NCI-H510A (cell line): ENCODE measurements around the gene SLC41A1.

ENCODE experiments used
- DNase-seq: peaks from one replicate; lab custom pipeline; 2025; lab: John Stamatoyannopoulos, UW

Gene SLC41A1

DNA sequence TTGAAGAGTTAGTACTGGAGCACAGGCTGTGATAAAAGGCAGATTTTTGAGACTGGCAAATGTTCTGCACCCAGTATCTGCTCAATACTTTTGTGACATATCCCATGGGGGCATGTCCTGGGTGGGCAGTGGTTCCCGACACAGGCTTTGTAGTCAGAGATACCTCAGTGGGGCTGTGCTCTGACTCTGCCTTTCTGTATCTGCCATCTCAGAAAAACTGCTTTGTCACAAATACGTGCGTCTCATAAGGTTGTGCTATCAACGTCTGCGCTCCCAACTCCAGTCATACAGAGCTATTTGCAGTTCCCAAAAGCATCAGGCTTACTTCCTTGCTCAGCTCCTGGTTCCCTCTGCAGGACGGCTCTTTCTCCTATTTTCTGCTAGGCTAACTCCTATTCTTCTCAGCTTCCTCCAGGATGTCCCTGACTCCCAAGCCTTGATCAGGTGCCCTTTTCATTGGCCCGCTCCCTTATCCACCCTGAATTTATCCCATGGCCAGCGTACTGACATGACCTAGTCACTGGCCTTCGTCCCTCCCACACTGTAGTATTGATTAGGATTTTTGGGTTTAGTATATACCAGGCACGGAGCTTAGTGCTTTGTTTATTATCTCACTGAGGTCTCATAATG lies 25.6 kb downstream of the SLC41A1 start:
- DNase-seq = no peak

DNA sequence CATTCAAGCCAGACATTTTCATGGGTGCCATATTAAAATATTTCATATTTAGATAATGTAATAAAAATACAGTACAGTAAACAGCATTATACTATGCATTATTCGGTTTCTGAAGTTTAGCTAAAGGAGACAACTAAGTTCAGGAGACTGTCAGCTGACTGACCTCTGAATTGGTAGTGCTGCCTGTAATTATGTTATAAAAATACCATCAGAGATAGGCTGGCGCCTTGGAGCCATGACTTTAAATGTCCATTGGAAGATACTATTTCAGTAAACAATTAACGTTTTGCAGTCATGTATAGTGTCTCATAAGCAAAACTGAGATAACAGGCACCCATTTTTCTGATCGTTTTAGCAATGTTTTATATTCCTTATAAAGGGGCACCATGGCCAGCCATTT lies 26.4 kb downstream of the SLC41A1 start:
- no peak for DNase-seq

- no peak for DNase-seq
Measured at GRCh38 chr1:205785446-205785845, 27.6 kb downstream of the SLC41A1 start.

- DNase-seq = no peak
Measured at GRCh38 chr1:205783904-205784303, 29.1 kb downstream of the SLC41A1 start.

- DNase-seq = no peak
Measured at GRCh38 chr1:205783433-205783795, 29.6 kb downstream of the SLC41A1 start.

DNA sequence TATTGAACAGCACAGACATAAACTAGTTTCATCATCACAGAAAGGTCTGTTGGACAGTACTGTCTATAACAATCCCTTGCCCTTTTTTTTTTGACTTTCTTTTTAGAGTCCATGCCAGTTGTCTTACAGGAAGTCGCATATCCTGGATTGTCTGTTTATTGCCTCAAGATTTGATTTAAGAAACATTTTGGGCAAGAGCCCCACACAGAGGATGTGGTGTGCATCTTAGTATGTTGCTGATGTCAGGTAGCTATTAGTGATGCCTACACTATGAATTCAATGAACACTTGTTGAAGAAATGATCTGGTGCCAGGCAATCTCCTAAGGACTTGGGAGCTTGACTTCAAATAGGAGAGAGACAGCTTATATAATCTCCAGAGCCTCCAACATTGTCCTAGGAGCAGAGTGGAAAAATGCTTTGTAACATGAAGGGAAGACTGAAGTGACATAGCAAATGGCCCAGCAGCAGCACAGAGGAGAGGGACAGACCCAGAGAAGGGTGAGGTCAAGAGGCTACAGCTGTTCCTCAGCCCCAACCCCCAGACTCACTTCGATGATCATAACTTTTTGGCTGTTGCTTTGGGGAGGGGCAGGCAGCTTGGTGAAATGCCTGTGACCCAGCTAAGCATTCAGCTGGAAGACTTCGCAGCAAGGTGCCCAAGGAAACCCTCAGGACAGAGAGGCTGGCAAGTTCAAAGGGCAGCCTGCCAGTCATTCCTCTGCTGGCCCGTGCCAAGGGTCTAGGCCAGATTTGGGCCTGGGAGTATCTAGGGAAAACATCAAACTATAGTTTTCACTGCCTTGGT lies 30.2 kb downstream of the SLC41A1 start:
- DNase-seq = no peak

- DNase-seq = no peak
Measured at GRCh38 chr1:205780335-205780734, 32.7 kb downstream of the SLC41A1 start.

GRCh38 chr1:205777994-205778393 lies 35.0 kb downstream of the SLC41A1 start:
- DNase-seq = no peak

DNA sequence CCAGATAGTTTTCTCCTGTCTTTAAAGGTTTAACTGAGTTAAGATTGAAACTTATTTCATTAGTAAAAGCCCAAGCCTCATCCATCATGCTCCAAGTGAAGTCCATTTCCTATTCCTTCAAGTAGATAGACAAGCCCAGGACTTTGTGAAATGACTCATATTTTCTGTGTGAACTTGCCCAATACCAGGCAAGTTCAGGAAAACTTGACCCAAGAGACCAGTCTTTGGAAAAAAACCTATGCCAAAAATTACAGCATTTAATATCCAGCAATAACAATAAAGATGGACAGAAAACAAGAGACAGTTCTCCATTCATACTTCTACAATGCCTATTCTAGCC lies 37.3 kb downstream of the SLC41A1 start:
- no peak for DNase-seq

DNA sequence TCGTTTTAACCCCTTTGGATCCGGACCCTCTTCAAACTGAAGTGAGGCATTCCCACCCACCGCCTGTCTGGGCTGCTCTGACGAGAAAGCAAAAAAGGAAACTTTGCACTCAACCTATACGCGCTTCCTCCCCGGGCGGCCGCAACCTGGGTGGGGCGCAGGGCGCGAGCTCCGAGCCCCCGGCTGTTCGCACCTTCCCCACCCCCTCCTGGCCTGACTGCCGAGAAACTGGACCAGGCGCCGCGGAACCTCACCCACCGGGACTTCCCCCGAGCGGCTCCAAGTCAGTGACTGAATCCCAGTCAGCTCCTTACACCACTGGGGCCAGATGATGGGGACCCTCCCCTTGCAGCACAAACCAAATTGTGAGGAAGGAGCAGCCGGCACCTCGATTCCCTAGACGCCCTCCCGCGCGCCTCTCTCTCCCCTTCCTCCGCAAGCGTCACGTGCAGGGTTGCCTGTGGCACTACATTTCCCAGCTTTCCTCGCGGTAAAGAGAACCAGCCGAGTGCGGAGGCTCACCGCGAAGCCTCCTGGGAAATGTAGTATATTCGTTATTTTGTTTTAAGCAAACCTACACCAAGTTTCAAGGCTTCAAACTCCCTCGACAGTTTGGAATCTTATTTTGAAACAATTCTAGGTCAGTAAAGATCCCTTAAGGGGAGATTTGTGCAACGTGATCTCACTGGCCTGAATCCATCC lies 37.8 kb downstream of the SLC41A1 start, which contains the start of gene RAB29:
RAB29 (minus strand) TSS at position 468 of the 702 bp plus-strand sequence. CDS start 526 bp downstream, outside the sequence.
- peak; percentile 27 for DNase-seq

DNA sequence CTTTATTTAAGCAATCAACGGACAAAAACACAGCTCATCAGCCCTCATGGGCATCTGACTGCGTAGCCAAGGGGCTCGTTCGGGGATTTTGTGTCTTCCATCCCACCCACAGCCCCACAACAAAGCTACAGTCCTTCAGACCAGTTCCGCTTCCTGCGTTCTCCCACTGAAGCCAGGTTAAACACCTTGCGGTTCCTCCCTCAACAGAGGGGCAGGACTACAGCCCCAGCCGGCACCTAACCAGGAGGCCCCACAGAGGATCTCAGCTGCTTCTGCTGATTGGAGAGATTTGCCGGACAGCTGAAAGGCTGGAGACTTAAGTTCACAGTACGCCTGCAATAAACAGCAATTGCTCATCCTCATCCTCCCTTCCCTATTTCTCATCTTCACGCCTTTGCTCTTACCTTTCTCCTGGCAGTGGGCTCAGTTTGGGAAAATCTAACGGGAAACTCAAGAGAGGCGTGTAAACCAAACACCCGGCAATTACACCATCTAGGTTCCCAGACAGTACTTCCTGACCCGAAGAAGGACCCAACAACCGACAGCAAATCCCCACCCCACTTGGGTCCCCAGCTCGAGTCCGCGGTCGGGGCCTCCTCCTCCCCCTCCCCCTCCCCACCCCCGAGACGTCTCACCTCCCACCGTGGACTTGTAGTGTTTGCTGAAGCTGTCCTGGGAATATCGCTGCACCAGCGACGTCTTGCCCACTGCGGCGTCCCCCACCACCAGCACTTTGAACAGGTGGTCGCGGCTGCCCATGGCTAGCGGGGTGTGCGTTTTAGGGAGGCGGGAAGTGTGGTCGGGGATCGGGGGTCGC lies 38.6 kb downstream of the SLC41A1 start:
- DNase-seq = peak; percentile 35

DNA sequence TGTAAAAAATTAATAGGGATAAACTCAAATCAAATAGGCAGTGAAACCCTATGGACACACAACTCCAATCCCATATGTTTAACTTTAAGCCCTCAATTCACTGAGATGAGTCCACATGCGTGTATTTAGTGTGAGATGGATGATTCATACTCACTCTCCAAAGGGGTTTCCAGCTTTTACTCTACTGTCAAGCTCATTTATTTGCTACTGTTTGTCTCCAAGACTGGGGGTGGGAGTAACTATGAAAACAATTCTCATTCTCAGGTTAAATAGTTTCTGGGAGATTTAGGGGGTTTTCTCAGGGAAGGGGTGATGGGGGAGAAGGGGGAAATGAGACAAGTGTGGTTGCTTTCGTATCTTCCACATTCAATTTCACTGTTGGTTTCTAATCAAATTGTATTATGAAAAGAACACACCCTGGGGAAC lies 40.4 kb downstream of the SLC41A1 start:
- DNase-seq = no peak

- DNase-seq = no peak
Measured at GRCh38 chr1:205770618-205771017, 42.4 kb downstream of the SLC41A1 start.

DNA sequence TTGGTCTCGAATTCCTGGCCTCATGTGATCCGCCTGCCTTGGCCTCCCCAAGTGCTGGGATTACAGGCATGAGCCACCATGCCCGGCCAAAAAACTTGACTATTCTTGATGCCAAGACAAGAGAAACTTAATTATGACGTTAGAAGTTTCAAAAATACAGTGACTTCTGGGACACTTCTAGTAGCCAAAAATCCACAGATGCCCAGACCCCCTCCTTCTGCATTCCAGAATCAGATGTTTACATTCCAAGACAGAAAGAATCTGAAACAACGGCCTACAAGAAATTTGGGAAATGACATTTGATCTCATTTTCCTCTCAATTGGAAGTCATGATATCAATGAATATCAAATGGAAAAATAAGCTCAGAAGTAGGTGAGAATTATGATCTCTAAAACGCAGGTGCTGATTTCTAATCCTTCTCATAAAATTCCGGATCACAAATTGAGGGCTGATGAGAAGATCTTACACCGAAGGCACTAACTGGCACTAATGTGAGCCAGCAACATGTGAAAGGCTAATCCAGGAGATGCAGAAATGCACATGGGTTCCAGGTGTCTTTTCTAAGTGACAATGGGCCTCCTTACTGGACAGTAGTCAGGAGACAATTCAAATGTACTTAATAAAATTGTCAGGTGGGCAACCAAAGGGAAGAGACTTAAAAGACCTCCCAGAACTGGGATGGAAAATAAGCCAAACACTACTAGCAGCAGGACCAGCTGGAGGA lies 43.2 kb downstream of the SLC41A1 start:
- DNase-seq = no peak

- DNase-seq = no peak
Measured at GRCh38 chr1:205767248-205767647, 45.8 kb downstream of the SLC41A1 start.

- no peak for DNase-seq
Measured at GRCh38 chr1:205766570-205766969, 46.4 kb downstream of the SLC41A1 start.

DNA sequence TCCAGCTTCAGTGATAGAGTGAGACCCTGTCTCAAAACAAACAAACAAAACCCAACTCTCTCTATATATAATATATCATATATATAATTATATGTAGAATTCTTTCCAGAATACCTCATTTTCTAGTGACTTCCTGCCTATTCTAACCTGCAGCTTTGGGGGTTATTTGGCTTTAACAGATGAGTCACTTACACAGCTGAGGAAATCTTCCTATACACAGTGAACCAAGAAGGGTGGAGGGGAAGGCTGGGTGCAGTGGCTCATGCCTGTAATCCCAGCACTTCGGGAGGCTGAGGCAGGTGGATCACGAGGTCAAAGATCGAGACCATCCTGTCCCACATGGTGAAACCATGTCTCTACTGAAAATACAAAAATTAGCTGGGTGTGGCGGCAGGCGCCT lies 47.0 kb downstream of the SLC41A1 start:
- no peak for DNase-seq

DNA sequence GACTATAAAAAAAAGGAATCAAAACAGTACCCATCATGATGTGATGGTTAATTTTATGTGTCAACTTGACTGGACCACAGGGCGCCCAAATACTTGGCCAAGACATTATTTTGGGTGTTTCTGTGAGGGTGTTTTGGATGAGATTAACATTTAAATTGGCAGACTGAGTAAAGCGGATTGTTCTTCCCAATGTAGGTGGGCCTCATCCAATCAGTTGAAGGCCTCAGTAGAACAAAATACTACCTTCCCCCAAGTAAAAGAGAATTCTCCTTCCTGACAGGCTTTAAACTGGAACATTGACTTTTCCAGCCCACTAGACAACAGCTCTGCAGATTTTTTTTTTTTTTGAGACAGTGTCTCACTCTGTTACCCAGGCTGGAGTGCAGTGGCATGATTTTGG lies 48.4 kb downstream of the SLC41A1 start:
- DNase-seq = no peak

- no peak for DNase-seq
Measured at GRCh38 chr1:205763980-205764379, 49.0 kb downstream of the SLC41A1 start.

DNA sequence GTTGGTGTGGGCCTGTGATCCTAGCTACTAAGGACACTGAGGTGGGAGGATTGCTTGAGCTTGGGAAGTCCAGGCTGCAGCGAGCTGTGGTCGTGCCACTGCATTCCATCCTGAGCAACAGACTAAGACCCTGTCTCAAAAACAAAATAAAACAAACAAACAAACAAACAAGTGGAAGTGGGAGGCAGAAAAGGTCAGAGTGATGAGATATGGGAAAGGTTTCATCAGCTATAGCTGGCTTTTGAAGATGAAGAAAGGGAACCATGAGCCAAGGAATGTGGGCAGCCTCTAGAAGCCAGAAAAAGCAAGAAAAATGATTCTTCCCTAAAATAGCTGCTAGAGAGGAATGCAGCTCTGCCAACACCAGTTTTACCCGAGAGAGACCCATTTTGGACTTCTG lies 52.4 kb downstream of the SLC41A1 start:
- DNase-seq = no peak

GRCh38 chr1:205756552-205756951 lies 56.4 kb downstream of the SLC41A1 start:
- DNase-seq = no peak

DNA sequence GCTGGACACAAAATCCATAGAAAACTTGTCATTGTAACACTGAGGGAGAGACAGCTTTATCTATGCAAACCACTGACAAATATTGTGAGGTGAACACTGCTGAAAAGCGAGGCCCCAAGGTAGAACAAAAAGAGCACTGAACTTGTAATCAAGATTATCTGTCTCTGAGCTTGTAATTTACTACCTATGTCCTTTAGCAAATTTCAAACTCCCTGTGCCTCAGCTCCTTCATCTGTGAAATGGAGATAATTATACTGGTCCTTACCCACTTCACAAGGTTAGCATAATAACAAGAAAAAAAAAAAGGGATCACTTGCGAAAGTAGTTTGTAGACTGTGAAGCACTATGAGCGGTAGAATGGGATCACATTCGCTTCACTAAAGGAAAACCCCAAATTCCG lies 58.1 kb downstream of the SLC41A1 start:
- no peak for DNase-seq
